ENCODE measurements around the gene MAU2. TPM values are rescaled to one million over a fixed set of nuclear protein-coding genes. Genes with fewer than 3 reads are reported as not detected.
"Not testable (repeated sequence)": the region's sequence is repeated elsewhere in the genome, so short reads cannot be mapped to it uniquely, and the experiment has no call there.

The MAU2 gene
- total and polyA plus RNA-seq, 11 donors, result 15.7 to 46.4 (median 29.0) TPM

DNA sequence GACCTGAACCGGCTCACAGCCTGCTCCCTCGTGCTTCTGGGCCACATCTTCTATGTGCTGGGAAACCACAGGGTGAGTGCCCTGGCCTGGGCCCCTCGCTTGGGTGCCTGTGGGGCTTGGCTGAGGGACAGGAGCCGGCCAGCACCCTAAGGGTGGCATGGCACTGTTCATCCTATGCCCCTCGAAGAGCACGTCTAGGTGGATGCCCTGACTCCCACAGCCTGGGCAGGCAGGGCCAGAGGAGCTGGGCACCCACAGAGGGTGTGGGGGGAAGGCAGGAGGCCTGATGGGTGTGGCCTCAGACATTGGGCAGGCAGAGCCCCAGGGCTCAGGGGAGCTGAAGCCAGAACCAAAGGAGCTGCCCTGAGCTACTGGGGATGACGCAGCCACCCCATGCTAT is 28.7 kb downstream of the MAU2 start:
- intact Hi-C loops (cut with DNase I), result loop anchor here in 3 of 10 donors (10.0 kb wide), 2 partner anchors 165 to 205 kb away; no protein-coding TSS in a partner anchor
- H3K36me3 ChIP-seq, result peaks cover 0 to 100% (median 97%) of the 10 kb centered on the region in 9 donors
- whole genome bisulfite sequencing, 4 donors, result 92 to 97% (median 95%) methylated on average over 4 to 7 of the region's 7 CpGs
- H3K9me3 ChIP-seq, result no peaks in the 10 kb centered on the region
- H3K4me3 ChIP-seq, result no peak overlapping the region
- no peak overlapping the region for H3K27ac ChIP-seq
- no peaks in the 10 kb centered on the region for H3K4me1 ChIP-seq
- peak in 1 of 5 donors; percentile 43 for DNase-seq
- TF ChIP-seq, protein P1, sequence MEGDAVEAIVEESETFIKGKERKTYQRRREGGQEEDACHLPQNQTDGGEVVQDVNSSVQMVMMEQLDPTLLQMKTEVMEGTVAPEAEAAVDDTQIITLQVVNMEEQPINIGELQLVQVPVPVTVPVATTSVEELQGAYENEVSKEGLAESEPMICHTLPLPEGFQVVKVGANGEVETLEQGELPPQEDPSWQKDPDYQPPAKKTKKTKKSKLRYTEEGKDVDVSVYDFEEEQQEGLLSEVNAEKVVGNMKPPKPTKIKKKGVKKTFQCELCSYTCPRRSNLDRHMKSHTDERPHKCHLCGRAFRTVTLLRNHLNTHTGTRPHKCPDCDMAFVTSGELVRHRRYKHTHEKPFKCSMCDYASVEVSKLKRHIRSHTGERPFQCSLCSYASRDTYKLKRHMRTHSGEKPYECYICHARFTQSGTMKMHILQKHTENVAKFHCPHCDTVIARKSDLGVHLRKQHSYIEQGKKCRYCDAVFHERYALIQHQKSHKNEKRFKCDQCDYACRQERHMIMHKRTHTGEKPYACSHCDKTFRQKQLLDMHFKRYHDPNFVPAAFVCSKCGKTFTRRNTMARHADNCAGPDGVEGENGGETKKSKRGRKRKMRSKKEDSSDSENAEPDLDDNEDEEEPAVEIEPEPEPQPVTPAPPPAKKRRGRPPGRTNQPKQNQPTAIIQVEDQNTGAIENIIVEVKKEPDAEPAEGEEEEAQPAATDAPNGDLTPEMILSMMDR (IDR thresholded peaks at IDR 0.05), result no peak
- TF ChIP-seq POLR2A (IDR thresholded peaks at IDR 0.05), result no peak
- peak in 1 of 4 donors; percentile 5 for ATAC-seq
- no peaks in the 10 kb centered on the region for H3K27me3 ChIP-seq

DNA sequence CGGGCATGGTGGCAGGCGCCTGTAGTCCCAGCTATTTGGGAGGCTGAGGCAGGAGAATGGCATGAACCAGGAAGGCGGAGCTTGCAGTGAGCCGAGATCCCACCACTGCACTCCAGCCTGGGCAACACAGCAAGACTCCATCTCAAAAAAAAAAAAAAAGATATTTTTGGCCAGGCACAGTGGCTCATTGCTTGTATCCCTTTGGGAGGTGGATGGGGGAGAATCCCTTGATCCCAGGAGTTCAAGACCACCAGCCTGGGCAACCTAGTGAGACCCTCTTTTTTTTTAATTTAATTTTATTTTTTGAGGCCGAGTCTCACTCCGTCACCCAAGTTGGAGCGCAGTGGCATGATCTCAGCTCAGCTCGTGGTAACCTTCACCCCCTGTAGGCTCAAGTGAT is 30.1 kb downstream of the MAU2 start:
- H3K4me3 ChIP-seq; ATAC-seq; H3K9me3 ChIP-seq; H3K27me3 ChIP-seq; intact Hi-C loops (cut with DNase I); H3K27ac ChIP-seq; H3K4me1 ChIP-seq: not testable (repeated sequence)
- DNase-seq, result peak in 1 of 5 donors; percentile 3
- H3K36me3 ChIP-seq, result peaks cover 0 to 100% (median 97%) of the 10 kb centered on the region in 9 donors
- WGBS, 4 donors, result 94 to 98% (median 97%) methylated on average over 8 of the region's 8 CpGs

DNA sequence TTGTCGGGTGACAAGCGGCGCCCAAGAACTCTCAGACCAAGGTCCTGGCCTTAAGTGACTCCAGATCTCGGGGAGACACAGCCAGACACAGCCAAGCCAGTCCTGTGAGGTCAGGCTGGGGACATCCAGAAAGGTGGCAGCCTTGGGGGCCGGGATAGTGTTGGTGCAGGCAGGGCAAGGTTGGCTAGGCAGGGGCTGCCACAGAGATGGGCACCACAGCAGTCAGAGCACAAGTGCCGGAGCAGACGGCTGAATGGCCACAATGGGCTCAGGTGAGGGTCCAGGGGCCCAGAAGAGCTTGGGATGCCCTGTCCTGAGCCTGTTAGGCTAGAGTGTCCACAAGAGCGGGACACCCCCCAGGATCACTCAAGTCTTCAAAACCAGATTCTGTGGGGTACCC is 32.2 kb downstream of the MAU2 start:
- intact Hi-C loops (cut with DNase I), result no loop called here
- TF ChIP-seq, protein P1 (IDR thresholded peaks at IDR 0.05), result no peak
- TF ChIP-seq POLR2A (IDR thresholded peaks at IDR 0.05), result no peak
- H3K9me3 ChIP-seq, result no peaks in the 10 kb centered on the region
- peaks cover 0 to under 1% (median 0%) of the 10 kb centered on the region in 12 donors for H3K4me1 ChIP-seq
- DNase-seq (no peak), ATAC-seq (no peak)
- 97 to 100% (median 99%) methylated on average over 1 to 8 of the region's 8 CpGs for WGBS, 4 donors
- no peak overlapping the region for H3K27ac ChIP-seq
- no peak overlapping the region for H3K4me3 ChIP-seq
- H3K36me3 ChIP-seq, result peaks cover 0 to 99% (median 97%) of the 10 kb centered on the region in 9 donors
- no peaks in the 10 kb centered on the region for H3K27me3 ChIP-seq

DNA sequence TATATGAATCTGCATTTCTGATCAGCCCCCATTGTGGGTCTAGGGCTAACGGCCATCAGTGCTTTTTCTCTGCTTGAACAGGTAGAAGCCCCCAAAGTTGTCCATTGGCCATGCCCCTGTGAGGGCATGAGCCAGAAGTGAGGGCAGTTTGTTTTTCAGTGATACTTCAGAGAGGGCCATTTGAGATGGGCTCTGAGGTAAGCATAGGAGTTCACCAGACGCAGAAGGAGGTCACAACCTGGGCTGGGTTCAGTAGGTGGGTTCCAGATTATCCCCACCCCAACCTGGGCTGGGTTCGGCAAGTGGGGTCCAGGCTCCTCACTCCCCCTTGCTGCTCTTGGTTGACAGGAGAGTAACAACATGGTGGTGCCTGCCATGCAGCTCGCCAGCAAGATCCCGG is 33.4 kb downstream of the MAU2 start:
- H3K4me1 ChIP-seq, result peaks cover 0 to 4% (median 0%) of the 10 kb centered on the region in 12 donors
- TF ChIP-seq, protein P1 (IDR thresholded peaks at IDR 0.05), result no peak
- intact Hi-C loops (cut with DNase I), result no loop called here

DNA sequence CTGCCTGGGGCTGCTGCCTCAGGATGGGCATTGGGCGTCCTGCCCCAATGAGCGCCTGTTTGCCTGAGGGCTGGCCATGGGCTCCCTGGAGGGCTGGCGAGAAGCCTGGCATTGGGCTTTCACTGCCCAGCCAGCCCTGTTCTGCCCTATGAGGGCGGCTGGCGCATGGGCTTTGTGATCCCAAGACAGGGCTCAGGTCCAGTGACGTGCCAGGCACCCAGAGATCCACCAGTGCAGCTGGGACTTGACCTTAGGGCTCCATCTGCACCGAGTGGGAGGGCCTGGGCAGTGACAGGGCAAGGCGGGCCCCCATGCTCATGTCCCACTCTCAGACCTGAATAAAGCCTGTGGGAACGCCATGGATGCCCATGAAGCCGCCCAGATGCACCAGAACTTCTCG is 34.3 kb downstream of the MAU2 start:
- H3K27me3 ChIP-seq, result no peaks in the 10 kb centered on the region
- no peak for DNase-seq
- H3K36me3 ChIP-seq, result peaks cover 0 to 93% (median 77%) of the 10 kb centered on the region in 9 donors
- ATAC-seq, result no peak
- intact Hi-C loops (cut with DNase I), result loop anchor here in 1 of 10 donors (5.0 kb wide), 1 partner anchor 208 kb away; no protein-coding TSS in a partner anchor
- no peak overlapping the region for H3K27ac ChIP-seq
- no peaks in the 10 kb centered on the region for H3K9me3 ChIP-seq
- no peak for TF ChIP-seq POLR2A (IDR thresholded peaks at IDR 0.05)
- TF ChIP-seq, protein P1 (IDR thresholded peaks at IDR 0.05), result no peak
- H3K4me3 ChIP-seq, result no peak overlapping the region
- 88 to 95% (median 93%) methylated on average over 3 to 11 of the region's 11 CpGs for WGBS, 4 donors
- peaks cover 0 to 4% (median 0%) of the 10 kb centered on the region in 12 donors for H3K4me1 ChIP-seq

More for the DNA sequence above, 33.4 kb downstream of the MAU2 start:
- no peaks in the 10 kb centered on the region for H3K9me3 ChIP-seq
- DNase-seq (no peak), ATAC-seq (no peak)
- H3K27me3 ChIP-seq, result no peaks in the 10 kb centered on the region
- WGBS, 4 donors, result 92 to 100% (median 94%) methylated on average over 2 to 5 of the region's 5 CpGs
- H3K4me3 ChIP-seq, result no peak overlapping the region
- H3K27ac ChIP-seq, result no peak overlapping the region
- peaks cover 0 to 99% (median 86%) of the 10 kb centered on the region in 9 donors for H3K36me3 ChIP-seq
